NB4 (cell line): Measurements from ENCODE around the gene C7orf57.

Experiments
- MAX ChIP-seq: IDR thresholded peaks from 2 replicates; pipeline ENCODE4 v1.6.1; 2011; ENCODE audit warnings: low read depth, low read length
- POLR2A ChIP-seq: IDR thresholded peaks from 2 replicates; pipeline ENCODE4 v1.6.1; 2011; ENCODE audit warnings: mild to moderate bottlenecking; ENCODE audit not compliant: insufficient read length; ENCODE audit errors: extremely low read depth
- TF ChIP-seq, protein P1 (sequence below): IDR thresholded peaks from one replicate; pipeline ENCODE4 v1.5.1; 2012; ENCODE audit warnings: low read depth, low read length

GRCh38 chr7:48077423-48077822, 42.1 kb downstream of the C7orf57 start:
- TF ChIP-seq, protein P1, sequence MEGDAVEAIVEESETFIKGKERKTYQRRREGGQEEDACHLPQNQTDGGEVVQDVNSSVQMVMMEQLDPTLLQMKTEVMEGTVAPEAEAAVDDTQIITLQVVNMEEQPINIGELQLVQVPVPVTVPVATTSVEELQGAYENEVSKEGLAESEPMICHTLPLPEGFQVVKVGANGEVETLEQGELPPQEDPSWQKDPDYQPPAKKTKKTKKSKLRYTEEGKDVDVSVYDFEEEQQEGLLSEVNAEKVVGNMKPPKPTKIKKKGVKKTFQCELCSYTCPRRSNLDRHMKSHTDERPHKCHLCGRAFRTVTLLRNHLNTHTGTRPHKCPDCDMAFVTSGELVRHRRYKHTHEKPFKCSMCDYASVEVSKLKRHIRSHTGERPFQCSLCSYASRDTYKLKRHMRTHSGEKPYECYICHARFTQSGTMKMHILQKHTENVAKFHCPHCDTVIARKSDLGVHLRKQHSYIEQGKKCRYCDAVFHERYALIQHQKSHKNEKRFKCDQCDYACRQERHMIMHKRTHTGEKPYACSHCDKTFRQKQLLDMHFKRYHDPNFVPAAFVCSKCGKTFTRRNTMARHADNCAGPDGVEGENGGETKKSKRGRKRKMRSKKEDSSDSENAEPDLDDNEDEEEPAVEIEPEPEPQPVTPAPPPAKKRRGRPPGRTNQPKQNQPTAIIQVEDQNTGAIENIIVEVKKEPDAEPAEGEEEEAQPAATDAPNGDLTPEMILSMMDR: no peak
- TF ChIP-seq POLR2A: no peak
- no peak for TF ChIP-seq MAX
